Stimulated activated naive B cell treated with anti-CD40 and anti-IgM and Interleukin-4, amounts not matched to agents 10 μg/mL and 1 μg/mL and 100 μg/mL, for 72 hours (primary cell): ENCODE results near the gene PGK1.
"Not testable (repeated sequence)": the region's sequence is repeated elsewhere in the genome, so short reads cannot be mapped to it uniquely, and the experiment has no call there.

ENCODE experiments used
- ATAC-seq, 2 donors: fragments of 150-1000 bp; cut with Tn5 transposase; replicated peaks; 2 replicates each; pipeline ENCODE4 v1.10.0; 2021; ENCODE audit warnings: moderate library complexity in 1 of 2
- DNase-seq: peaks from one replicate; pipeline ENCODE4 v3.0.0; 2021
- H3K27ac Mint-ChIP-seq: one replicate; pipeline ENCODE4 v1.8.0; 2022; ENCODE audit warnings: mild to moderate bottlenecking, mixed read lengths
- H3K27me3 Mint-ChIP-seq, 2 donors: one replicate each; pipeline ENCODE4 v1.8.0; 2022; ENCODE audit warnings: mixed read lengths in 2 of 2
- H3K36me3 Mint-ChIP-seq, 2 donors: one replicate each; pipeline ENCODE4 v1.8.0; 2022; ENCODE audit warnings: mixed read lengths in 2 of 2, mild to moderate bottlenecking in 1 of 2
- H3K4me1 Mint-ChIP-seq, 2 donors: one replicate each; pipeline ENCODE4 v1.8.0; 2022; ENCODE audit warnings: mixed read lengths in 2 of 2, mild to moderate bottlenecking in 1 of 2
- H3K4me3 Mint-ChIP-seq, 2 donors: one replicate each; pipeline ENCODE4 v1.8.0; 2022; ENCODE audit warnings: mild to moderate bottlenecking in 2 of 2, mixed read lengths in 2 of 2, moderate library complexity in 1 of 2
- H3K9me3 Mint-ChIP-seq, 2 donors: one replicate each; pipeline ENCODE4 v1.8.0; 2022; ENCODE audit warnings: mixed read lengths in 2 of 2, mild to moderate bottlenecking in 1 of 2

Gene PGK1

GRCh38 chrX:78103623-78104446 is at the start of gene PGK1:
PGK1 (plus strand) TSS chrX:78104248; CDS start chrX:78104341, 93 bp downstream.
- DNase-seq (peak; percentile 94), ATAC-seq (peak; percentile 97 to 98)
- Mint-ChIP-seq H3K27me3 (peaks cover 0 to 4% of the 10 kb centered on the region in 2 donors), H3K4me1 (peaks cover 8 to 27% of the 10 kb centered on the region in 2 donors), H3K9me3 (peaks cover 0 to 8% of the 10 kb centered on the region in 2 donors), H3K27ac (peak within 1 kb of the TSS; percentile 94), H3K36me3 (peaks cover 20 to 25% of the 10 kb centered on the region in 2 donors), H3K4me3 (peak within 1 kb of the TSS; percentile 89 to 91)

- Mint-ChIP-seq H3K36me3 (peaks cover 0 to 5% of the 10 kb centered on the region in 2 donors), H3K27ac (peak overlapping the region; percentile 72), H3K4me1 (peaks cover 22 to 28% of the 10 kb centered on the region in 2 donors), H3K27me3 (no peaks in the 10 kb centered on the region), H3K4me3 (no peak overlapping the region), H3K9me3 (peaks cover 2 to 3% of the 10 kb centered on the region in 2 donors)
- ATAC-seq (no peak), DNase-seq (no peak)
Observed at GRCh38 chrX:78063687-78064086, 40.4 kb upstream of the PGK1 start.

- peak overlapping the region in 1 of 2 donors; percentile 0 for H3K4me3 Mint-ChIP-seq
- peaks cover 3 to 6% of the 10 kb centered on the region in 2 donors for H3K9me3 Mint-ChIP-seq
- peaks cover 4 to 9% of the 10 kb centered on the region in 2 donors for H3K36me3 Mint-ChIP-seq
- ATAC-seq = peak; percentile 20 to 46
- peaks cover 25 to 33% of the 10 kb centered on the region in 2 donors for H3K4me1 Mint-ChIP-seq
- H3K27ac Mint-ChIP-seq = peak overlapping the region; percentile 72
- DNase-seq = peak; percentile 45
- no peaks in the 10 kb centered on the region for H3K27me3 Mint-ChIP-seq
Observed at GRCh38 chrX:78064152-78064551, 39.9 kb upstream of the PGK1 start.

GRCh38 chrX:78064698-78065601 is 39.1 kb upstream of the PGK1 start:
- Mint-ChIP-seq H3K27ac (peak overlapping the region; percentile 94), H3K4me3 (peak overlapping the region; percentile 29 to 31), H3K36me3 (peaks cover 6 to 12% of the 10 kb centered on the region in 2 donors), H3K4me1 (peaks cover 27 to 36% of the 10 kb centered on the region in 2 donors)
- peak; percentile 82 to 85 for ATAC-seq
- H3K9me3 Mint-ChIP-seq, H3K27me3 Mint-ChIP-seq: not testable (repeated sequence)
- peak; percentile 34 for DNase-seq

- Mint-ChIP-seq H3K27me3 (no peaks in the 10 kb centered on the region), H3K27ac (peak overlapping the region; percentile 94), H3K9me3 (peaks cover 3 to 6% of the 10 kb centered on the region in 2 donors), H3K36me3 (peaks cover 6 to 12% of the 10 kb centered on the region in 2 donors), H3K4me1 (peaks cover 27 to 36% of the 10 kb centered on the region in 2 donors), H3K4me3 (no peak overlapping the region)
- ATAC-seq (no peak), DNase-seq (no peak)
Observed at GRCh38 chrX:78066110-78066509, 37.9 kb upstream of the PGK1 start.

- H3K27me3 Mint-ChIP-seq = no peaks in the 10 kb centered on the region
- peaks cover 9 to 14% of the 10 kb centered on the region in 2 donors for H3K36me3 Mint-ChIP-seq
- DNase-seq (no peak), ATAC-seq (no peak)
- no peak overlapping the region for H3K4me3 Mint-ChIP-seq
- peaks cover 5 to 12% of the 10 kb centered on the region in 2 donors for H3K9me3 Mint-ChIP-seq
- peaks cover 8% of the 10 kb centered on the region in 2 donors for H3K4me1 Mint-ChIP-seq
- no peak overlapping the region for H3K27ac Mint-ChIP-seq
Observed at GRCh38 chrX:78071331-78071730, 32.7 kb upstream of the PGK1 start.

- ATAC-seq, H3K27ac Mint-ChIP-seq, DNase-seq, H3K4me1 Mint-ChIP-seq, H3K27me3 Mint-ChIP-seq, H3K4me3 Mint-ChIP-seq: not testable (repeated sequence)
- Mint-ChIP-seq H3K9me3 (peaks cover 5 to 12% of the 10 kb centered on the region in 2 donors), H3K36me3 (peaks cover 9 to 14% of the 10 kb centered on the region in 2 donors)
Observed at GRCh38 chrX:78073147-78074077, 30.6 kb upstream of the PGK1 start.

- DNase-seq (no peak), ATAC-seq (no peak)
- Mint-ChIP-seq H3K4me1 (peaks cover 3 to 4% of the 10 kb centered on the region in 2 donors), H3K27ac (no peak overlapping the region), H3K36me3 (peaks cover 6 to 8% of the 10 kb centered on the region in 2 donors), H3K27me3 (no peaks in the 10 kb centered on the region), H3K9me3 (peaks cover 3 to 9% of the 10 kb centered on the region in 2 donors), H3K4me3 (no peak overlapping the region)
Observed at GRCh38 chrX:78074088-78074487, 30.0 kb upstream of the PGK1 start.

GRCh38 chrX:78075787-78076389 is 28.2 kb upstream of the PGK1 start:
- H3K27ac Mint-ChIP-seq = no peak overlapping the region
- H3K4me1 Mint-ChIP-seq = no peaks in the 10 kb centered on the region

GRCh38 chrX:78081413-78081812 is 22.6 kb upstream of the PGK1 start:
- ATAC-seq, H3K36me3 Mint-ChIP-seq, DNase-seq, H3K4me3 Mint-ChIP-seq, H3K27ac Mint-ChIP-seq, H3K4me1 Mint-ChIP-seq, H3K9me3 Mint-ChIP-seq, H3K27me3 Mint-ChIP-seq: not testable (repeated sequence)

More at GRCh38 chrX:78075787-78076389, 28.2 kb upstream of the PGK1 start:
- peaks cover 3 to 4% of the 10 kb centered on the region in 2 donors for H3K36me3 Mint-ChIP-seq
- ATAC-seq = no peak
- DNase-seq = no peak
- no peaks in the 10 kb centered on the region for H3K27me3 Mint-ChIP-seq
- peaks cover 3 to 8% of the 10 kb centered on the region in 2 donors for H3K9me3 Mint-ChIP-seq
- H3K4me3 Mint-ChIP-seq = no peak overlapping the region

- H3K4me1 Mint-ChIP-seq = no peaks in the 10 kb centered on the region
- peaks cover 0 to 3% of the 10 kb centered on the region in 2 donors for H3K36me3 Mint-ChIP-seq
- H3K9me3 Mint-ChIP-seq = peaks cover 3 to 4% of the 10 kb centered on the region in 2 donors
- H3K27ac Mint-ChIP-seq = no peak overlapping the region
- H3K4me3 Mint-ChIP-seq = no peak overlapping the region
- H3K27me3 Mint-ChIP-seq = peaks cover 0 to 4% of the 10 kb centered on the region in 2 donors
- ATAC-seq (peak; percentile 79 to 85), DNase-seq (peak; percentile 17)
Observed at GRCh38 chrX:78092296-78092695, 11.8 kb upstream of the PGK1 start.

- ATAC-seq = no peak
- no peaks in the 10 kb centered on the region for H3K4me1 Mint-ChIP-seq
- peaks cover 5 to 8% of the 10 kb centered on the region in 2 donors for H3K27me3 Mint-ChIP-seq
- no peak overlapping the region for H3K27ac Mint-ChIP-seq
- H3K9me3 Mint-ChIP-seq = peaks cover 0 to 4% of the 10 kb centered on the region in 2 donors
- DNase-seq = no peak
- H3K36me3 Mint-ChIP-seq = no peaks in the 10 kb centered on the region
- no peak overlapping the region for H3K4me3 Mint-ChIP-seq
Observed at GRCh38 chrX:78098108-78098507, 5.9 kb upstream of the PGK1 start.

GRCh38 chrX:78102091-78102490 is 2.0 kb upstream of the PGK1 start:
- ATAC-seq (no peak), DNase-seq (no peak)

More at GRCh38 chrX:78102091-78102490, 2.0 kb upstream of the PGK1 start:
- Mint-ChIP-seq H3K36me3 (peaks cover 16 to 20% of the 10 kb centered on the region in 2 donors), H3K27ac (no peak overlapping the region), H3K27me3 (peaks cover 4 to 5% of the 10 kb centered on the region in 2 donors), H3K9me3 (peaks cover 0 to 8% of the 10 kb centered on the region in 2 donors), H3K4me3 (no peak overlapping the region), H3K4me1 (peaks cover 4 to 13% of the 10 kb centered on the region in 2 donors)
